OCI-LY7 (cell line): ENCODE results near the gene ECEL1. TPM values are rescaled to one million over a fixed set of nuclear protein-coding genes. Genes with fewer than 3 reads are reported as not detected.

Experiments
- BruUV-seq: library from RNA; stranded (reverse); fragments of 400-500 nt; replicated peaks from 2 replicates; lab custom pipeline; 2021; lab: Mats Ljungman, UMichigan
- CTCF ChIA-PET: fragments of 300-600 bp; sonication (Branson Sonifier 250); formaldehyde crosslinking; loops from one replicate; lab custom pipeline; 2022; ENCODE audit warnings: antibody characterized with exemption; ENCODE audit not compliant: unreplicated experiment; lab: Charles Lee
- POLR2A ChIA-PET: fragments of 300-600 bp; sonication (Branson Sonifier 250); formaldehyde crosslinking; loops from one replicate; lab custom pipeline; 2022; ENCODE audit warnings: antibody characterized with exemption; lab: Charles Lee
- DNase-seq: peaks from one replicate; pipeline ENCODE4 v3.0.0-alpha.2; 2015; ENCODE audit warnings: low spot score
- H2AFZ ChIP-seq: fragments of 200-600 bp; sonication (generic), shearing (Covaris generic); 2 replicates; pipeline ENCODE4 v1.6.1; 2014; ENCODE audit warnings: mild to moderate bottlenecking, antibody characterized with exemption, low read length, moderate library complexity
- H3K27ac ChIP-seq: fragments of 200-600 bp; sonication (generic); 2 replicates; pipeline ENCODE4 v1.5.1; 2014; ENCODE audit warnings: mixed run types, low read depth, mild to moderate bottlenecking, moderate library complexity, low read length, inconsistent platforms; ENCODE audit not compliant: poor library complexity, severe bottlenecking
- H3K36me3 ChIP-seq: fragments of 200-600 bp; sonication (generic); 2 replicates; pipeline ENCODE4 v1.6.1; 2014; ENCODE audit warnings: mild to moderate bottlenecking, antibody characterized with exemption, low read length, moderate library complexity, mixed read lengths; ENCODE audit not compliant: insufficient read depth
- H3K4me1 ChIP-seq: fragments of 200-600 bp; sonication (generic); 2 replicates; pipeline ENCODE4 v1.5.1; 2014; ENCODE audit warnings: mild to moderate bottlenecking, low read length; ENCODE audit not compliant: insufficient read depth, poor library complexity, severe bottlenecking
- H3K4me2 ChIP-seq: fragments of 200-600 bp; sonication (generic); 2 replicates; pipeline ENCODE4 v1.6.1; 2014; ENCODE audit warnings: mild to moderate bottlenecking, low read length
- H3K4me3 ChIP-seq: fragments of 200-600 bp; sonication (generic); 2 replicates; pipeline ENCODE4 v1.5.1; 2014; ENCODE audit warnings: mild to moderate bottlenecking, low read depth, low read length; ENCODE audit not compliant: poor library complexity, severe bottlenecking
- H3K79me2 ChIP-seq: fragments of 200-600 bp; sonication (generic); 2 replicates; pipeline ENCODE4 v1.6.1; 2016; ENCODE audit warnings: low read depth, mild to moderate bottlenecking, low read length, moderate library complexity, mixed read lengths; ENCODE audit not compliant: insufficient read depth
- H3K9me2 ChIP-seq: fragments of 200-600 bp; sonication (generic); 2 replicates; pipeline ENCODE4 v1.6.1; 2016; ENCODE audit warnings: mild to moderate bottlenecking, low read length, mixed read lengths; ENCODE audit not compliant: insufficient read depth
- H3K9me3 ChIP-seq: fragments of 200-600 bp; sonication (generic); 2 replicates; pipeline ENCODE4 v1.6.1; 2014; ENCODE audit warnings: mild to moderate bottlenecking, mixed run types, low read length, mixed read lengths
- H4K20me1 ChIP-seq: fragments of 200-600 bp; sonication (generic); 2 replicates; pipeline ENCODE4 v1.6.1; 2014; ENCODE audit warnings: mild to moderate bottlenecking, antibody characterized with exemption, low read length, moderate library complexity, mixed read lengths; ENCODE audit not compliant: insufficient read depth
- CTCF ChIP-seq: fragments of 200-600 bp; sonication (generic); conservative IDR thresholded peaks from 2 replicates; pipeline ENCODE4 v1.5.1; 2014; ENCODE audit warnings: mild to moderate bottlenecking, antibody characterized with exemption, low read length, moderate library complexity, mixed read lengths
- EZH2phosphoT487 ChIP-seq: fragments of 200-600 bp; sonication (generic); IDR thresholded peaks from 2 replicates; pipeline ENCODE4 v1.6.1; 2018; ENCODE audit warnings: low read depth, borderline replicate concordance, mild to moderate bottlenecking, mixed run types, antibody characterized with exemption, low read length, moderate library complexity, mixed read lengths
- intact Hi-C: fragments of 100-400 bp; cut with micrococcal nuclease; formaldehyde crosslinking; loops from one replicate; pipeline ENCODE4 v1.10.0; 2022; ENCODE audit not compliant: unreplicated experiment
- total RNA-seq, 2 experiments: library from RNA; depleted of rRNA in 1 of 2; stranded (reverse); fragments of >200 nt in 1 of 2; shearing (Covaris generic) in 1 of 2; gene quantifications; 2 replicates each; pipeline ENCODE4 v1.2.3, GENCODE V29; 2014 to 2022

Gene ECEL1
- total RNA-seq, 2 experiments from 2014 or later: not detected

- DNase-seq: no peak
- no peaks in the 10 kb centered on the region for H3K4me1 ChIP-seq
- no peaks in the 10 kb centered on the region for H4K20me1 ChIP-seq
- no peaks in the 10 kb centered on the region for H3K79me2 ChIP-seq
- no peak overlapping the region for H2AFZ ChIP-seq
- no peaks in the 10 kb centered on the region for H3K9me3 ChIP-seq
- no peak overlapping the region for H3K4me3 ChIP-seq
- CTCF ChIA-PET: no interaction called here
- intact Hi-C loops: no loop called here
- BruUV-seq: no TSS peak
- no peak for TF ChIP-seq CTCF
- TF ChIP-seq EZH2phosphoT487: no peak
- H3K27ac ChIP-seq: no peak overlapping the region
- no peaks in the 10 kb centered on the region for H3K36me3 ChIP-seq
- POLR2A ChIA-PET: no interaction called here
- H3K4me2 ChIP-seq: no peak overlapping the region
- H3K9me2 ChIP-seq: no peaks in the 10 kb centered on the region
Observed at GRCh38 chr2:232485757-232486557, 1.7 kb downstream of the ECEL1 start.

GRCh38 chr2:232485348-232485756 is 2.3 kb downstream of the ECEL1 start:
- CTCF ChIA-PET: no interaction called here
- TF ChIP-seq EZH2phosphoT487 (no peak), CTCF (no peak)
- Histone ChIP-seq H3K9me3 (no peaks in the 10 kb centered on the region), H3K4me1 (no peaks in the 10 kb centered on the region), H3K4me3 (no peak overlapping the region), H3K4me2 (no peak overlapping the region), H3K9me2 (no peaks in the 10 kb centered on the region), H3K27ac (no peak overlapping the region), H4K20me1 (no peaks in the 10 kb centered on the region), H3K79me2 (no peaks in the 10 kb centered on the region), H2AFZ (no peak overlapping the region), H3K36me3 (no peaks in the 10 kb centered on the region)
- DNase-seq: no peak
- POLR2A ChIA-PET: no interaction called here
- intact Hi-C loops: no loop called here
- BruUV-seq: no TSS peak

- H3K4me2 ChIP-seq: no peak overlapping the region
- BruUV-seq: no TSS peak
- H4K20me1 ChIP-seq: no peaks in the 10 kb centered on the region
- H3K36me3 ChIP-seq: no peaks in the 10 kb centered on the region
- H3K4me1 ChIP-seq: no peaks in the 10 kb centered on the region
- no peak overlapping the region for H3K4me3 ChIP-seq
- H3K79me2 ChIP-seq: no peaks in the 10 kb centered on the region
- no peak for DNase-seq
- intact Hi-C loops: no loop called here
- no peak overlapping the region for H3K27ac ChIP-seq
- H3K9me2 ChIP-seq: no peaks in the 10 kb centered on the region
- no peaks in the 10 kb centered on the region for H3K9me3 ChIP-seq
- TF ChIP-seq CTCF (no peak), EZH2phosphoT487 (no peak)
- ChIA-PET CTCF (no interaction called here), POLR2A (no interaction called here)
- no peak overlapping the region for H2AFZ ChIP-seq
Observed at GRCh38 chr2:232484628-232485347, 2.8 kb downstream of the ECEL1 start.
